ENCODE data around the gene FOXM1.
"Not testable (repeated sequence)": the region's sequence is repeated elsewhere in the genome, so short reads cannot be mapped to it uniquely, and the experiment has no call there.

FOXM1 gene

DNA sequence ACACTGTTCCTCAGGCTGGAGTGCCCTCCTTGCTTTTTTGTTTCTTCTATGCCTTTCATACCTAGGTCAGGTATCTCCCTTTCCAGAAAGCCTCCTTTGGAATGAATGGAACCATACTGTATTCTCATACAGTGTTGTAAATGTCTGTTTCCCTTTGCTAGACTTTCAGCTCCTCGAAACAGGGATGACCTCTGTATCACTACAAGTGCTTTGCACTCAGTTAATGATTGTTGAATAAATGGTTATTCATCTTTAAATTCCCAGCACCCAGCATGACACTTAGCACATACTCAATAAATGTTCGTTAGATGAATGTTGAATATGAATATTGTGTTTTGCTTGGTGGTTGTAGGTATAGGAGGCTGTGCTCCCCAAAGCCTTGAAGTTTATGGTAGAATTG lies 7.8 kb upstream of the FOXM1 start:
- no peak for DNase-seq

DNA sequence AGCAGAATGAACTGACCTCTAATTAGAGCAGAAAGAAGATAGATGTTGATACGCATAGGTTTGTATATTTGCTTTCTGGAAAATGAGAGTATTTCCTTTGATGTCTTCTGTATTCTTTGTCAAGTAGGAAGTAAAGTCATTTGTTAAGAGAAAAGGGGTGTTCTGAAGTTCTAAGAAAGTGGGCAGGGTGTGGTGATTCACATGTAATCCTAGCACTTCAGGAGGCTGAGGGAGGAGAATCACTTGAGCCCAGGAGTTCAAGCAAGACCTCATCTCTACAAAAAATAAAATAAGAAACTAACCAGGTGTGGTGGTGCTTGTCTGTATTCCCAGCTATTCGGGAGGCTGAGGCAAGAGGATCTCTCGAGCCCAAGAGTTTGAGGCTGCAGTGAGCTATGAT lies 2.9 kb upstream of the FOXM1 start:
- DNase-seq = no peak

DNA sequence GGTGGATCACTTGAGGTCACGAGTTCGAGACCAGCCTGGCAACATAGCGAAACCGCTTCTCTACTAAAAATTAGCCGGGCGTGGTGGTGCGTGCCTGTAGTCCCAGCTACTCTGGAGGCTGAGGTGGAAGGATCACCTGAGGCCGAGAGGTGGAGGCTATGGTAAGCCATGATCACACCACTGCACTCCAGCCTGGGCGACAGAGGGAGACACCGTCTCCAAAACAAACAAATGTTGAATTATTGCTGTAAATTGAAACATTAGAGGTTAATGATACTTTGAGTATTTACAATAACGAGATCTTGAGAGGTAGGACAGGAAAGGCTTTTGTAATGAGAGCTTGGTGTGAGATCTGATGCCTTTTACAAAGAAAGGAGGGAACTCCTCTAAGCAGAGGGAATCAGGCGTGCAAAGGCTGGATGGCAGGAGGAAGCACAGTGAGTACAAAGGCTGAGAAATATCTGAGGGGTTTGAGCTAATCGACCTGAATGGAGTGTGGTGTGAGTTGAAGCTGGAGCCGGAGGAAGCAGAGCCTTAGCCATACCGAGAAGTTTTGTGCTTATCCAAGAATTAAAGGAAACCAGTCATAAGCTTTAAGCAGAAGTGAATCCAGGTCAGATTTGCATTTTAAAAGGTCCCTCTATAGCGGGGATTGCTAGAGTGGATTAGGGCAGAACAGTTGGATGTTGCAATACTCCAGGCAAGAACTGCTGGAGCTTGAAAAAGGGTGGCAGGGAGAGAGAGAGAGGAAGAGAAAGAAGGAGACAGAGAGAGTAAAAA lies 1.2 kb upstream of the FOXM1 start:
- peak; percentile 96 for DNase-seq

DNA sequence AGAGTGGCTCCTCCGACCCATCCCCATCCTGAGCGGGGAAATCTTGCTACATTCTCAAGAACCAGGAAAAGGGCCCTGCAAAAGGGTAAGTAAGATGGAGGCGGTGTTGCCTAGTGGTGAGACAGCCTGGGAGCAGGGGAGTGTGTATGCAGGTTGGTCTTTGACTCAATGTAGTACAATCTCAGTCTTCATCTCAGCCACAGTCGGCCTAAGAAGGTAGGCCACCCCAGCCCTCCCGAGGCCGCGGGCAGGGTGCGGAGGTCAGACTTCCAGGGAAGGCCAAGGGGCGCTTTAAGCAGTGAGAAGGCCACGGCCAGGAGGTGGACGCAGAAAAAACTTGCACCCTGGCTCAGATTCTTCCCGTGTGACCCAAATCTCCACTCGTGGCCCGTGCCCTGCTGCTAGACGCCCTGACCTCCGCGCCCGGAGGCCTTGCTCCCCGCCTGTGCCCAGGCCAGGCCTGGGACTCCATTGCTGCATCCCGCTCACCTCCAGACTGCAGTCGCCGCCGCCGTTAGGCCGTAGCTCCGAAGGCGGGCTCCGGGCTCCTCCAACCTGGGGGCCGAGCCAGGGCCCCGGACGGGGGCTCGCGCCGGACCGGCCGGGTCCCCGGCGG lies 435 bp downstream of the FOXM1 start:
- no peak for DNase-seq

DNA sequence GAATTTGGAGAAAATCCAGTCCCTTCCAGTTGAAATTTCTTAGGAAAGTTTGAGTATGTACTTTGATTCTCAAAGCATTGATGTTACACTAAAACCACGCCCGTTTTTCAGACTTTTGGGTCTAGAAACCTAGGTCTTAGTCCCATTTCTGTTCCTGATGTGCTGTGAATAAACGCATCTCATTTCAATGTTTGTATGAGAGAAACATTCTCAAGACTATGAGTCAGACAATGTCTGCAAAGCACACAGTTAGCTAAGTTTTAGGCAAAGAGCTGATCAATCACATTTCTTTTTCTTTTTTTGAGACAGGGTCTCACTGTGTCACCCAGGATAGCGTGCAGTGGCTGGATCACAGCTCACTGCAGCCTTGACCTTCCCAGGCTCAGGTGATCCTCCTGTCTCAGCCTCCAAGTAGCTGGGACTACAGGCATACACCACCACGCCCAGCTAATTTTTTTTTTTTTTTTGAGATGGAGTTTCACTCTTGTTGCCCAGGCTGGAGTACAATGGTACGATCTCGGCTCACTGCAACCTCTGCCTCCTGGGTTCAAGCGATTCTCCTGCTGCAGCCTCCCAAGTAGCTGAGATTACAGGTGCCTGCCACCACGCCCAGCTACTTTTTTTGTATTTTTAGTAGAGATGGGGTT lies 7.9 kb downstream of the FOXM1 start:
- DNase-seq = not testable (repeated sequence)

DNA sequence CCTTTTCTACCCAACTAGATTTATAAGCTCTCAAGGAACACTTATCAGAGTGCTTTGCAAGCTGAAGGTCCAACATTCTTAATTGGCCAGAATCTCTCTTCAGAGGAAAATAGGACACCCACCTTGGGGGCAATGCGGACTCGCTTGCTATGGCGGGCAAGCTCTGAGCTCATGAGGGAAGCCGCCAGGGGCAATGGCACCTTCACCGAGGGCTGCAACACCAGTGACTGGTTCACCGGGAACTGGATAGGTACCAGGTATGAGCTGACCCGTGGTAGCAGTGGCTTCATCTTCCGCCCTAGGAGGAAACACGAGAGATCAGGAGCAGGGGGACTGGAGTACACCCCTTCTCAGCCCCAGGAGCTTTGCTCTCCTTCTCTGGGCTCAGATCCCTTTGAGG lies 12.8 kb downstream of the FOXM1 start:
- no peak for DNase-seq

DNA sequence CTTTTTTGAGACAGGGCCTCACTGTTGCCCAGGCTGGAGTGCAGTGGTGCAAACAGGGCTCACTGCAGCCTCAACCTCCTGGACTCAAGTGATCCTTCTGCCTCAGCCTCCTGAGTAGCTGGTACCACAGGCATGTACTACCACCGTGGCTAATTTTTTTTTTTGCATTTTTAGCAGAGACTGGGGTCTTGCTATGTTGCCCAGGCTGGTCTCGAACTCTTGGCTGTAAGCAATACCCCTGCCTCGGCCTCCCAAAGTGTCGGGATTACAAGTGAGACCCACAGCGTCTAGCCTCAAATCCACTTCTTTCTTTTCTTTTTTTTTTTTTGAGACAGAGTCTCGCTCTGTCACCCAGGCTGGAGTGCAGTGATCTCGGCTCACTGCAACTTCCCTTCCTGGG lies 13.6 kb downstream of the FOXM1 start:
- DNase-seq = not testable (repeated sequence)

DNA sequence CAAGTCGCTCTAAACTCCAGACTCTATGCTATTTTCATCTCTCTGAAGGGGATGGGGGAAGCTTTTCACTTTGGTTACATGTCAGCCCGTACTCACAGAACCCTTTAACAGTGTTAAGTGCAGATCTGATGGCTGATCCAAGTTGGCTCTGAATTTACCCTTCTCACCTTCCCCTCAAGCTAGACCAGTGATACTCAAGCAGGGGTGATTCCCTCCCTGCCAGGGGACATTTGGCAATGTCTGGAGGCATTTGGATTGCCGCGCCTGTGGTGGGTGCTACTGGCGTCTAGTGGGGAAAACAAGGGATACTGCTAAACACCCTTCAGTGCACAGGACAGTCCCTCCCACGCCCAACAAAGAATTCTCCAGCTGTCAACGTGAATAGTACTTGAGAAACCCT lies 14.1 kb downstream of the FOXM1 start:
- no peak for DNase-seq

DNA sequence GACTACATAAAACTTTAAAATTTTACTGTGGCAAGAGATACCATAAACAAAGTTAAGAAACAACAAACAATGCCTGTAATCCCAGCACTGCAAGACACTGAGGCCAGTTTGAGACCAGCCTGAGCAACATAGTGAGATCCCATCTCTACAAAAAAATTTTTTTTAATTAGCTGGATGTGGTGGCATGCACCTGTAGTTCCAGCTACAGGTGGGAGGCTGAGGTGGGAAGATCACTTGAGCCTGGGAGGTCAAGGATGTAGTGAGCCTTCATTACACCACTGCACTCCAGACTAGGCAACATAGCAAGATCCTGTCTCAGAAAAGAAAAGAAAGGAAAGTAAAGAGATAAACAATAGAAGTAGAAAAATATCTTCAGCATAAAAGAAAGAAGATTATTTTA lies 16.8 kb downstream of the FOXM1 start:
- DNase-seq = no peak

DNA sequence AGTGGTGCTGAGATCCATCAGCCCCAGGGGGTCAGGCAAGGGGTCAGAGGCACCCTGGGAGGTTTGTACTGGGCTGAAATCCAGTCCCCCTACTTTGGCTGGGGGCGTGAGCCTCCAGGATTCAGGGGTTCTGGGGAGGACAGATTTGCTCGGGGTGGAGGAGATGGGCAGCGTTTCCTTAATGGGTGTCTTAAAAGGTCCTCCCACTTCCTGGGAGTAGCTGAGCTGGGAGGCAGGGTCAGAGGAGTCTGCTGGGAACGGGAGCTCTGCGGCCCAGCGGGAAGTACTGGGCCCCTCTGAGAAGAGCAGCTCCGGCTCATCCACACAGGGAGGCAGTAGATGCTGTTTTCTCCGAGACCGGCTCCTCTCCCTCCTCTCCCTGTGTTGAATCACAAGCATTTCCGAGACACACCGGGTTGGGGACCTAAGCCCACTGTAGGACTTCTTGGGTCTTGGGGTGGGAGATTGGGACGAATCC lies 18.0 kb downstream of the FOXM1 start:
- no peak for DNase-seq

DNA sequence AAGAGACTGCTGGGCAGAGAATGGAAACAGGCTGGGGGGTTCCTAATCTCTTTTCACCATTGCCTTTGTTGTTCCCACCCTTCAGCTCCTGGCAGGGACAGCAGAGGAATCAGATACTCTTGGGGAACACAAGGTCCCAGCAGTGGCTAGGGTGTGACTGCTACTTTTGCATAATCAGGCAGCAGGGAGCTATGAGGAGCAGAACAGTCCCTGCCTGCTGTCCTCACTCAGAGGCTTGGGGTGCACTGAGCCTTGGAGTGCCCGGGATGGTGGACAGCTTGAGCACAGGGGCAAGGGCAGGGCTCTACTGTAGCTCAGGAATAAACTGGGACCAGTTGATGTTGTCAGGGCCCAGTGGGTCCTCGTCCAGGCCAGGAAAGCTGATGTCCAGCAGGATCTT lies 18.6 kb downstream of the FOXM1 start:
- DNase-seq = no peak

DNA sequence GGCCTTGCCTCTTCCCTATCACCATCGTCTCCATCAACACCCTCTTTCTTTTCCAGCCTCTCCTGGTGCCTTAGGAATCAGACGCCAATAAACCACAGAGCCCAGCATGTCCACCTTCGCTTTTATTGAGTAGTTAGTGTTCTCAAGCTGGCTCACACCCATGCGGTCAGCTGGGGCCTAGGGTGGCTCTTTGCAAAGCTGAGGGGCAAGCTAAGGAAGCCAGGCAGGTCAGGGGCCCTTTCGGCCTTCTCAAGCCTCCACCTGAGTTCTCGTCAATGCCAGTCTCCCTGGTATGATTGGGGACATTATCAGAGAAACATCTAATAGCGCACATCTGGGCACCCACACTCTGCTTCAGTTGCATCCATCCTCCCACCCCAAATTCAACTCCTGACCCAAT lies 19.4 kb downstream of the FOXM1 start:
- DNase-seq = no peak

DNA sequence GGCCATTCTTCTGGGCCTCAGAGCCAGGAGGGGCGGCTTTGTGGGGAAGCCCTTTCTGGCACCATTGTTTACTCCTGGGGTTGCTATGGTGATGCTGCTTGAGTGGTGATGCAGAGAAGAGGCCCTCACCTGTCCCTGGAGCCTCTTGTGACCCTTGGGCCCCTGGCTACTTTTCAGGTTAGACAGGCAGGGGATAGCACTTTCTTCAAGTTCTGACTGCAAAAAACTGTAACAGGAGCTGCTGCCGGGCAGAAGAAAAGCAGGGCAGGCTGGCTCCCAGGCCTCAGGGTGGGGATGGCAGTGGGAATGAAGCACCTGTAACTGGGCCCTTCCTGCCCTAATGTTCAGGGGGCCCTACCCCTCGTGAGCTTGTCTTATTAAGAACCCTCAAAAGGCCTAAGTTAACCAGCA lies 19.9 kb downstream of the FOXM1 start, which contains the start of gene TEX52:
TEX52 (minus strand) TSS at position 19 of the 411 bp plus-strand sequence; CDS start at position 6, 13 bp downstream.
- DNase-seq = peak; percentile 53

DNA sequence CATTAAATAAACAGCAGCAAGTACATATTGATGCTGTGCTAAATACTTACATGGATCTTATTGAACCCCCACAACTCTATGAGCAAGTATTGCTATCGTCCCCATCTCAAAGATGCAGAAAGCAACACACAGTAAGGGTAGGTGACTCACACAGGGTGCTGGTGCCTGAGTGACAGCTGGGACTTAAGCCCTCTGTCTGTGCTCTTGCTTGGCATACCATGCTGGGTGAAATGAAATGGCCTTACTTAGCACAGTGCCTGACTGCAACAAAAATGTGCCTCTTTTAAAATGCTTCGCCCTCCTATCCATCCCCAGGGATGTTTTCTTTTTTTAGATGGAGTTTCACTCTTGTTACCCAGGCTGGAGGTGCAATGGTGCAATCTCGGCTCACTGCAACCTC lies 20.9 kb downstream of the FOXM1 start:
- no peak for DNase-seq

DNA sequence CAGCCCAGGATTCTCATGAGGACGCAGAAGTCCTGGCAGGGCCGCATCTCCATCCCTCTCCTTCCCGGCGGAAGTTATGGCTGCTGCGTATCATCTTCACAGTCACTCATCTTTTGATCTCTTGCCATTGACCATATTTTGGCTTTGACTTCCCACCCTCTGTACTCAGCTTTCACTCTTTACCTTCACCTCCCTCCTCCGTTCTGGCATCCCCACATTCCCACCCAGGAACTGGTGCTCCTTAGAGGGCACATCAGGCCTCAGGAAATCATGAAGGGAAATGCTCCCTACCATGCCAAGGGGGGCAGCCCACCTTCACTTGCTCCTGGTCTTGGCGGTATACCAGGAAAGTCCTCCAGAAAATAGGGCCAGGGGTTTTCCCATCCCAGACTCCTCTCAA lies 21.4 kb downstream of the FOXM1 start:
- no peak for DNase-seq

DNA sequence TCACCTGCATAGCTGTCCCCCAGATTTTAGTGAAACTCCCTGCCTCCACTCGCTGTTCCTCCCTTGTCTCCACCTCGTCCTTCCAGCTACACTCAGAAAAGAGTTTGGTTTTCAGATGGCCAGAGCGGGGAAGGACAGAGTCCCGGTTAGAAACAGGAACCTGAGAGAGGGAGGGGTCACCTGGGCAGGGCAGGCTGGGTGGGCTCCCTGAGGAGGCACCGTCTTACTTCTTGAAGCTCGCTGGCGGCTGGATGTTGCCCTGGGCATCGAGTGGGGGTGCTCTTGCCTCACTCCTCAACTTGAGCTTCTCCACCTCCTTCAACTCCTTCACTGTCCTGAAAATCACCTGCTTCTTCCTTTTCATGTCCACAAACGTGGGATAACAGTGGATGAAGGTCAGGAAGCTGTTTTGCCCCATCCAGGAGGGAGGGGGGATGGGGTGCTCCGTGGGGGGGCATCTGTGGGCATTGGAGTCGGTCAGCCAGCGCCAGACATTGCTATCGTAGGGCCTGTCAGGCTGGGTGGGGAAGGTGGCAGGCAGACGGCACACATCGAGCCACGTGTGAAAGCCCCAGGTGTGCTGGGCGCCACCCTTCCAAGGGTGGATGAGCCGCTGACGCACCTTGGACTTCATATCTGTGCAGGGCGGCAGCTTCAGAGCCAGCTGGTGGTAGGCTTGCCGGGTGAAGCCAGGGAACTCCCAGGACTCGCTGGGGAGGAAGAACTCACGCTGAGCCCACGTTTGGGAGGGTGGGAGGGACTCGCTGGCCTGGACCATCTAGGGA lies 22.1 kb downstream of the FOXM1 start:
- DNase-seq = no peak

DNA sequence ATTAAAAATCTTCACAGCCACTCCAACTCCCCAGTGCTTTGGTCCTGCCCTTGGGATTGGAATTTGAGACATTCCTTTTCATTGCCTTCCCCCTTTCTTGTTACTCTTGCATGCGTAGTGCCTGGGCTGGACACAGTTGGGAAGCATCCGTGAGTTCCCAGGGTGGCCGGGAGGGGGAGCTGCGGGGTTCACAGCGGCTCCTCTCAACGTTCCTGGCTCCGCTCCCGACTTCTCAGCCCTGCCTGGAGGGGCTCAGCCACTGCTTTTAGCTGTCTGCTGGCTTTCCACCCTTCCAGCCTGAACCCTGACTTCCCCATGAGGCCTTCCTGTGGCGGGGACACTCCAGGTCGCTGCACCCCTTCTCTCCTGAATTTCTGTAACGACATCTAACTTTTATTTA lies 23.3 kb downstream of the FOXM1 start:
- peak; percentile 46 for DNase-seq

DNA sequence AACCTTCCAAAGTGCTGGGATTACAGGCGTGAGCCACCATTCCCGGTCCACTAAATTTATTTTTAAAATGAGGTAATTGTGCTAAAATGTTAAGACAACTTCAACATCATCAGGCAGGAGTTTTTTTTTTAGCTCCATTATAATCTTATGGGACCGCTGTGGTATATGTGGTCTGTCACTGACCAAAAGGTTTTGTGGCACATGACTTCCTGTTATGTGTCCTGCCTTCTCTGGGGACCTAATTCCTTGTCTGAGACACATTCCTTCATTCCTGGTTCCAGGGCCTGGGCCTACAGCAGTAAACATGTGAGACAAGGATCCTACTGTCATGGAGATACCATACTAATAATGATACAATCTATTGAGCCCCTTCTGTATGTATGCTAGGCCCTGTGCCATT lies 25.0 kb downstream of the FOXM1 start:
- no peak for DNase-seq

DNA sequence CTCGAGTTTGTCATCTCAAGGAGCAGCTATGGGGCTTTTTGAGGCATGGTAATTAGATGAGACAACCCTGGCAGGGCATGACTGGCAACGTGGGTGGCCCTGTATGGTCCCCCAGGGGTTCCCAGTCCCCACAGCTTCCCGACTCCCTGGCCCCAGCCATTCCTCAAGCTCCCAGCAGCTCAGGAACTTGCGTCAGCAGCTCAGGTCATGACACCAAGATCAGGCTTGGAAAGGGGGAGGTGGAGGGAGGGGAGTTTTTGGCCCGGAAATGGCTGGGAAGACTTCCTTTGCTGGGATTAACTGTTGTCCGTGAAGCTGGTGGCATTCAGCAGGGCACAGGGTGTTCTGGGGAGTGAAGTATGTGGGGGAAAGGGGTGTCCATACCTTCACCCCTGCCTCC lies 31.7 kb downstream of the FOXM1 start:
- no peak for DNase-seq

DNA sequence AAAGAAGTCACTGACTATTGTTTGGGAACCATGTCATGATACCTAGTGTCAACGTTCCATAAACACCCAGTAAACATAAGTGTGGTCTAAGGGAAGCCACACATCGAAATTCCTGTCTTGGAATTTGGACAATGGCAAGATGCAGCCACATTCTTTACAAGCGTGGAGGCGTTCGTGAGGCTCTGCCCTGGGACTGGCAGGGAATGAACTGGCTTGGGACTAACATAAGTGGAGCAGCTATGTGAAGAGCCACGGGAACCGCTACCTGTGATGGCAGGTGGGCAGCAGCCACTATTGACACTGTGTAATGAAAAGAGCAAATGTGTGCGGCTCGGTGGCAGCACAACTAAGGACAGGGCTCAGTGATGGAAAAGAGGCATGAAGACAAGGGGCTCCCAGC lies 32.2 kb downstream of the FOXM1 start:
- DNase-seq = no peak

DNA sequence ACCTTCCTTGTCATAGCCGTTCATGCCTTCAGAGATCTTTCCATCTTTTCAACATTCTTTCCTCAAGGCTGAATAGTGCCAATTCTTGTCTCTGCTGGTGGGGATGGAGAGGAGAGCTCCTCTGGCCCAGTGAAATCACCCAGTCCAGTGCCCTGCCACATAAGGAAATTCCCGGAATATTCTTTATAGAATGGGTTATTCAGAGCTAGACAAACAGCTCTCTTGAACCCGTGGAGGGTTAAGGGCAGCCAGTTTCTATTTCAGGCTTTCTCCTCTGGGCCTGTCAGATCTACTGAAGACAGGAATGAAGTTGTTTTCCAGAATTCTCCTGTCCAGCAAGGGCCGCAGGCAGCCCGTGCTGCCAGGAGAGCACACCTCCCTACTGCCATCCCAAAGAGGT lies 34.0 kb downstream of the FOXM1 start:
- no peak for DNase-seq

DNA sequence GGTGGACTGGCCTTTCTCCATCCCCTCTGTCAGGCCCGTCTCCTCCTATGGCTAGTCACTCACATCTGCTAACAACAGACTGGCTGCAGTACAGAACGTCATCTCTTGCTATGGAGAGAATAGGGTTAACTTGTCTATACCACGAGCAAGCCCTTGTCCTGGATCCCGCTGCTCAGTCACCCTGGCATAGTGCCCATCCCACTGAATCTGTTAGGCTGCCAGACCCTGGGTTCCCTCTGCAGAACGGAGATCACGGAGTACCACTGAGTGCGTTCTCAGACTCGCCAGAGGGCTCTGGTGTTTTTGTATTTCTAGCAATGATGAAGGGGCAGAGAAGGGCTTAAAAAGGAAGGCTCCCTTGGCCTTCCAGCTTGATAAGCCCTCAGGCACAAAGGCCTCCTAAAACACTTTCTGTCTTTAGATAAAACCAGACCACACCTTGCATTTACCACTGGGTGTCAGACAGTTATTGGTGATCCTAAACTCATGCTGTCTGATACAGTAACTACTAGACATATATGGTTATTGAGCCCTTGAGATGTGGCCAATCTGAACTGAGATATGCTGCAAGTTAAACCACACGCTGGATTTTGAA lies 35.8 kb downstream of the FOXM1 start:
- no peak for DNase-seq

DNA sequence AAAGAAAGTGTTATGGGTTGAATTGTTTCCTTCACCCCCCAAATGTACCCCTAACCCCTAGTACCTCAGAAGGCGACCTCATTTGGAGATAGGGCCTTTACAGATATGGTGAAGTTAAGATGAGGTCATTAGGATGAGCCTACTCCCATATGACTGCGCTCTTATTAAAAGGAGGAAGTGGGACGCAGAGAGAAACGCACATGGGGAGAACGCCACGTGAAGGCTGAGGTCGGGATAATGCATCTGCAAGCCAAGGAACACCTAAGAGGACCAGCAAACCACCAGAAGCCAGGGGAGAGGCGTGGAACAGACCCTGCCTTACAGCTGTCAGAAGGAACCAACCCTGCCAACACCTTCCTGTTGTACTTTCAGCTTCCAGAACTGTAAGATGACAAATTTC lies 40.4 kb downstream of the FOXM1 start:
- DNase-seq = no peak

Data from NCI-H2029 (cell line).